HCT116 (cell line): Measurements from ENCODE around the gene AMMECR1. TPM values are rescaled to one million over a fixed set of nuclear protein-coding genes. Genes with fewer than 3 reads are reported as not detected.

Source experiments
- ATAC-seq: fragments of 200-7000 bp; cut with Tn5 transposase; 2 replicates; pipeline ENCODE4 v1.9.1; 2020; ENCODE audit warnings: mild to moderate bottlenecking, moderate library complexity
- BruUV-seq: library from RNA; stranded (reverse); fragments of 400-500 nt; replicated peaks from 2 replicates; lab custom pipeline; 2021; lab: Mats Ljungman, UMichigan
- CTCF ChIA-PET: fragments of 300-600 bp; sonication (Branson Sonifier 250); formaldehyde crosslinking; loops from one replicate; lab custom pipeline; 2021; ENCODE audit warnings: antibody characterized with exemption; lab: Charles Lee
- POLR2A ChIA-PET: fragments of 300-600, 350-600 bp; sonication (Branson Sonifier 250); formaldehyde crosslinking; loops from one replicate; lab custom pipeline; 2021; ENCODE audit warnings: antibody characterized with exemption; lab: Charles Lee
- RAD21 ChIA-PET, 2 experiments: fragments of 300-600 bp; sonication (Branson Sonifier 250); formaldehyde crosslinking; loops; one replicate each; lab custom pipeline; 2023; ENCODE audit warnings: low total read pairs in 2 of 2; ENCODE audit not compliant: uncharacterized antibody in 2 of 2, unreplicated experiment in 2 of 2, low non-redundant PET in 1 of 2; lab: Charles Lee
- DNase-seq: peaks from one replicate; pipeline ENCODE4 v3.0.0-alpha.2; 2010; ENCODE audit warnings: low read depth, low spot score
- H2AFZ ChIP-seq: fragments of 200-600 bp; shearing (Covaris generic), sonication (generic); 2 replicates; pipeline ENCODE4 v1.6.1; 2017; ENCODE audit warnings: low read depth, mixed run types, mixed read lengths, antibody characterized with exemption, low read length; ENCODE audit not compliant: poor library complexity, severe bottlenecking
- H3K27ac ChIP-seq: 2 replicates; pipeline ENCODE4 v1.5.1; 2012; ENCODE audit warnings: low read depth, low read length
- H3K27me3 ChIP-seq: fragments of 200-600 bp; sonication (generic); 2 replicates; pipeline ENCODE4 v1.6.1; 2016; ENCODE audit warnings: mixed run types, low read length, mixed read lengths; ENCODE audit not compliant: insufficient read depth
- H3K36me3 ChIP-seq, 2 experiments: fragments of 200-500 bp in 1 of 2; fragments of 200-600 bp in 1 of 2; sonication (Bioruptor generic) in 1 of 2; sonication (generic) in 1 of 2; 2 replicates each; pipeline versions ENCODE4 v1.5.1 to v1.6.1; 2014 to 2016; ENCODE audit warnings: low read length in 2 of 2, inconsistent platforms in 1 of 2, mixed read lengths in 1 of 2, mixed run types in 1 of 2; ENCODE audit not compliant: insufficient read depth in 2 of 2, control insufficient read depth in 1 of 2
- H3K4me1 ChIP-seq, 2 experiments: fragments of 200-600 bp in 1 of 2; sonication (generic) in 1 of 2; 2 replicates each; pipeline versions ENCODE4 v1.5.1 to v1.6.1; 2012 to 2017; ENCODE audit warnings: low read length in 2 of 2, inconsistent platforms in 1 of 2, mild to moderate bottlenecking in 1 of 2, mixed read lengths in 1 of 2, mixed run types in 1 of 2, moderate library complexity in 1 of 2; ENCODE audit not compliant: insufficient read depth in 2 of 2, control insufficient read depth in 1 of 2
- H3K4me2 ChIP-seq: fragments of 200-600 bp; sonication (generic); 2 replicates; pipeline ENCODE4 v1.6.1; 2017; ENCODE audit warnings: mixed run types, low read length, mixed read lengths
- H3K4me3 ChIP-seq, 2 experiments: fragments of 200-600 bp in 1 of 2; sonication (generic) in 1 of 2; replicated peaks in 1 of 2; 2 replicates each; pipeline ENCODE4 v1.5.1; 2011 to 2016; ENCODE audit warnings: low read length in 2 of 2, control low read depth in 1 of 2, low read depth in 1 of 2, mild to moderate bottlenecking in 1 of 2, mixed read lengths in 1 of 2, mixed run types in 1 of 2
- H3K79me2 ChIP-seq: fragments of 200-600 bp; sonication (generic); 2 replicates; pipeline ENCODE4 v1.6.1; 2017; ENCODE audit warnings: mild to moderate bottlenecking, mixed run types, low read length, moderate library complexity, mixed read lengths; ENCODE audit not compliant: insufficient read depth
- H3K9ac ChIP-seq: fragments of 200-600 bp; sonication (generic); 2 replicates; pipeline ENCODE4 v1.6.1; 2016; ENCODE audit warnings: low read length, mixed read lengths
- H3K9me2 ChIP-seq: fragments of 200-600 bp; sonication (generic), shearing (Covaris generic); 2 replicates; pipeline ENCODE4 v1.6.1; 2017; ENCODE audit warnings: mixed run types, mild to moderate bottlenecking, moderate library complexity; ENCODE audit not compliant: insufficient read depth
- H3K9me3 ChIP-seq, 2 experiments: fragments of 200-500 bp in 1 of 2; fragments of 200-600 bp in 1 of 2; sonication (Bioruptor generic) in 1 of 2; sonication (generic) in 1 of 2; 2 replicates each; pipeline ENCODE4 v1.6.1; 2014 to 2017; ENCODE audit warnings: low read length in 2 of 2, mixed read lengths in 2 of 2, inconsistent platforms in 1 of 2, low read depth in 1 of 2, mild to moderate bottlenecking in 1 of 2, mixed run types in 1 of 2, moderate library complexity in 1 of 2; ENCODE audit not compliant: control insufficient read depth in 1 of 2, insufficient read depth in 1 of 2
- H4K20me1 ChIP-seq: fragments of 200-600 bp; sonication (generic), shearing (Covaris generic); 2 replicates; pipeline ENCODE4 v1.6.1; 2017; ENCODE audit warnings: mixed run types, mild to moderate bottlenecking, moderate library complexity; ENCODE audit not compliant: insufficient read depth
- CEBPB ChIP-seq: IDR thresholded peaks from 2 replicates; pipeline ENCODE4 v1.6.1; 2012; ENCODE audit warnings: low read depth
- EGR1 ChIP-seq: IDR thresholded peaks from 2 replicates; pipeline ENCODE4 v1.6.1; 2012; ENCODE audit warnings: low read depth
- ELF1 ChIP-seq: IDR thresholded peaks from 2 replicates; pipeline ENCODE4 v1.6.1; 2012; ENCODE audit warnings: low read depth, borderline replicate concordance
- EZH2phosphoT487 ChIP-seq: fragments of 200-600 bp; IDR thresholded peaks from 2 replicates; pipeline ENCODE4 v1.6.1; 2018; ENCODE audit warnings: antibody characterized with exemption, borderline replicate concordance
- FOSL1 ChIP-seq: IDR thresholded peaks from 2 replicates; pipeline ENCODE4 v1.6.1; 2012; ENCODE audit warnings: low read depth
- MAX ChIP-seq: IDR thresholded peaks from 2 replicates; pipeline ENCODE4 v1.6.1; 2012
- POLR2AphosphoS5 ChIP-seq: IDR thresholded peaks from 2 replicates; pipeline ENCODE4 v1.6.1; 2011; ENCODE audit warnings: mild to moderate bottlenecking, low read depth, low read length, moderate library complexity
- SIN3A ChIP-seq: IDR thresholded peaks from 2 replicates; pipeline ENCODE4 v1.6.1; 2012; ENCODE audit warnings: low read depth
- SRF ChIP-seq: IDR thresholded peaks from 2 replicates; pipeline ENCODE4 v1.6.1; 2012; ENCODE audit warnings: low read depth
- TCF7L2 ChIP-seq: IDR thresholded peaks from 2 replicates; pipeline ENCODE4 v1.7.0; 2011; ENCODE audit warnings: borderline replicate concordance, inconsistent platforms; ENCODE audit not compliant: insufficient read depth, insufficient read length; ENCODE audit errors: extremely low read depth
- ZFX ChIP-seq: fragments of 450-650 bp; IDR thresholded peaks from 2 replicates; pipeline ENCODE4 v1.6.1; 2017
- intact Hi-C: fragments of 100-400 bp; cut with micrococcal nuclease; formaldehyde crosslinking; loops from 2 replicates; pipeline ENCODE4 v1.10.0; 2022
- total RNA-seq: library from RNA; stranded (reverse); gene quantifications from one replicate; pipeline ENCODE4 v1.2.1, GENCODE V29; 2021; ENCODE audit not compliant: unreplicated experiment
- TF ChIP-seq, protein P1 (sequence below), 3 experiments: fragments of 200-600 bp in 1 of 3; sonication (generic) in 1 of 3; IDR thresholded peaks in 2 of 3; conservative IDR thresholded peaks in 1 of 3; 2 replicates each; pipeline ENCODE4 v1.5.1; 2012 to 2017; ENCODE audit warnings: low read depth in 2 of 3, low read length in 2 of 3, antibody characterized with exemption in 1 of 3, borderline replicate concordance in 1 of 3, control low read depth in 1 of 3, mild to moderate bottlenecking in 1 of 3, mixed read lengths in 1 of 3, mixed run types in 1 of 3, moderate library complexity in 1 of 3; ENCODE audit not compliant: insufficient read depth in 1 of 3

Gene AMMECR1
- total RNA-seq, 1 experiment from 2014 or later: 9.2 TPM

DNA sequence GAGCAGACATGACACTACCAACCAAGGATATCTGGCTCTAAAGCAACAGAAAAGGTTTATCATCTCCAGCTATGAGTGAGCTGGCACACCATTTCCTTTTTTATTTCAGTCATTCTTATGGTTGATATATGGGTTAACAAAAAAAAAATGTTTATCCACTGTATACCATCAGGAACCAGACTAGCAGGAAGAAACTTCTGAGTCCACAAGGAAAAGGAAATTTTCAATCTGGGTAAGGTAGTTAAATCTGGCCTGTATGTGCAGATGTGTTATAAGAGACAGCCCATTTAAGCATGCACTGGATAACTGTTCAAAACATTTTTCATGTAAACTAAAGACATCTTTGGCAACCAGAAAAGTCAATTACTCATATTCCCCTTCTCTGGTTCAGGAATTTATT, 35.0 kb downstream of the AMMECR1 start:
- Histone ChIP-seq H3K36me3 (no peaks in the 10 kb centered on the region), H3K4me3 (no peak overlapping the region), H2AFZ (no peak overlapping the region), H4K20me1 (no peaks in the 10 kb centered on the region), H3K9ac (no peak overlapping the region), H3K9me2 (peaks cover 2% of the 10 kb centered on the region; the same call in 1 of the 2 replicates), H3K9me3 (no peaks in the 10 kb centered on the region), H3K27ac (no peak overlapping the region), H3K4me2 (no peak overlapping the region), H3K27me3 (no peaks in the 10 kb centered on the region), H3K4me1 (peaks cover 0 to 18% of the 10 kb centered on the region in 2 experiments; a peak in 2 of 4 replicates), H3K79me2 (no peaks in the 10 kb centered on the region)
- TF ChIP-seq TCF7L2: no peak
- no peak for TF ChIP-seq SRF
- TF ChIP-seq POLR2AphosphoS5: no peak
- TF ChIP-seq EGR1: no peak
- TF ChIP-seq ZFX: no peak
- TF ChIP-seq EZH2phosphoT487: no peak
- TF ChIP-seq CEBPB: no peak
- no peak for TF ChIP-seq SIN3A
- TF ChIP-seq ELF1: no peak
- no peak for TF ChIP-seq FOSL1
- TF ChIP-seq MAX: no peak
- TF ChIP-seq, protein P1, sequence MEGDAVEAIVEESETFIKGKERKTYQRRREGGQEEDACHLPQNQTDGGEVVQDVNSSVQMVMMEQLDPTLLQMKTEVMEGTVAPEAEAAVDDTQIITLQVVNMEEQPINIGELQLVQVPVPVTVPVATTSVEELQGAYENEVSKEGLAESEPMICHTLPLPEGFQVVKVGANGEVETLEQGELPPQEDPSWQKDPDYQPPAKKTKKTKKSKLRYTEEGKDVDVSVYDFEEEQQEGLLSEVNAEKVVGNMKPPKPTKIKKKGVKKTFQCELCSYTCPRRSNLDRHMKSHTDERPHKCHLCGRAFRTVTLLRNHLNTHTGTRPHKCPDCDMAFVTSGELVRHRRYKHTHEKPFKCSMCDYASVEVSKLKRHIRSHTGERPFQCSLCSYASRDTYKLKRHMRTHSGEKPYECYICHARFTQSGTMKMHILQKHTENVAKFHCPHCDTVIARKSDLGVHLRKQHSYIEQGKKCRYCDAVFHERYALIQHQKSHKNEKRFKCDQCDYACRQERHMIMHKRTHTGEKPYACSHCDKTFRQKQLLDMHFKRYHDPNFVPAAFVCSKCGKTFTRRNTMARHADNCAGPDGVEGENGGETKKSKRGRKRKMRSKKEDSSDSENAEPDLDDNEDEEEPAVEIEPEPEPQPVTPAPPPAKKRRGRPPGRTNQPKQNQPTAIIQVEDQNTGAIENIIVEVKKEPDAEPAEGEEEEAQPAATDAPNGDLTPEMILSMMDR (IDR thresholded peaks at IDR 0.05 in 2 of 3, conservative IDR thresholded peaks at IDR 0.05 in 1 of 3; ENCODE audit: borderline replicate concordance in 1 of 3, insufficient read depth in 1 of 3, low read depth in 2 of 3, low read length in 2 of 3): no peak
- CTCF ChIA-PET: no interaction called here
- POLR2A ChIA-PET: no interaction called here
- DNase-seq (no peak), ATAC-seq (no peak)
- RAD21 ChIA-PET: no interaction called here
- intact Hi-C loops: no loop called here
- BruUV-seq: no TSS peak
